ENCODE results near the gene KLHL7. TPM values are rescaled to one million over a fixed set of nuclear protein-coding genes. Genes with fewer than 3 reads are reported as not detected.
A peak's percentile ranks its signal among the peaks of the same experiment; 100 is the strongest.
"Not testable (repeated sequence)": the region's sequence is repeated elsewhere in the genome, so short reads cannot be mapped to it uniquely, and the experiment has no call there.

The KLHL7 gene
- polyA plus RNA-seq, 4 donors, result 43.6 to 56.0 (median 52.5) TPM

GRCh38 chr7:23168111-23168885 lies 62.7 kb downstream of the KLHL7 start:
- DNase-seq (ENCODE audit: low read depth in 4 of 4, low spot score in 3 of 4), result no peak

GRCh38 chr7:23175938-23176337 lies 70.4 kb downstream of the KLHL7 start:
- DNase-seq (ENCODE audit: low read depth in 4 of 4, low spot score in 3 of 4), result no peak

GRCh38 chr7:23181684-23182553 lies 76.3 kb downstream of the KLHL7 start, which contains the start of gene NUP42:
NUP42 (plus strand) TSS chr7:23182048; CDS start chr7:23182086, 38 bp downstream.
- peak; percentile 95 to 98 (median 97) for DNase-seq (ENCODE audit: low read depth in 4 of 4, low spot score in 3 of 4)

DNA sequence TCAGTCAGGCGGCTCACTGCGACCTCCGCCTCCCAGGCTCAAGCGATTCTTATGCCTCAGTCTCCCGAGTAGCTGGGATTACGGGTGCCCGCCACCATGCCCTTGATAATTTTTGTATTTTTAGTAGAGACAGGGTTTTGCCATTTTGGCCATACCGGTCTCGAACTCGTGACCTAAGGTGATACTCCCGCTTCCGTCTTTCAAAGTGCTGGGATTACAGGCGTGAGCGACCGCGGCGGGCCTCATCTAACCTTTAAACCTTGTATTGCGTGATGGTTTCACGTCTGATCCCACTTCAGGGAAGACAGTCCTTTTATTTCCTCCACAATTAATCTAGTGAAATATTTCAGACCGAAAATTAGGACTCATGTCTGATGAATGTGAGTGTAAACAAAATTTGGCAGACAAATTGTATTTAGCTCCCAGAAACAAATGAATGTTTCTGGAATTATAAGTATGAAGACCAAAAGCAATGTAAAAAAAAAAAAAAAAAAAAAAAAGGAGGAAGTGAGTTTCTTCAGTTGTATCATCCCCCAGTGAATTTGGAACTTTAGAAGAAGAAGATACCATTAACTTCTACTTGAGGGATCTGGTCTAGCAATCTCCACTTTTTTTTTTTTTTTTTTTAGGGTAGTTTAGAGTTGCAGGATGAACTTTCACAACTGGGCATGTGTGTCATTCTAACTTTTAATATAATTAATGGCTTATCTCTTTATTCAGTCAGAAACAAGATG lies 77.9 kb downstream of the KLHL7 start:
- DNase-seq (ENCODE audit: low read depth in 4 of 4, low spot score in 3 of 4), result no peak

GRCh38 chr7:23184291-23184690 lies 78.7 kb downstream of the KLHL7 start:
- no peak for DNase-seq (ENCODE audit: low read depth in 4 of 4, low spot score in 3 of 4)

DNA sequence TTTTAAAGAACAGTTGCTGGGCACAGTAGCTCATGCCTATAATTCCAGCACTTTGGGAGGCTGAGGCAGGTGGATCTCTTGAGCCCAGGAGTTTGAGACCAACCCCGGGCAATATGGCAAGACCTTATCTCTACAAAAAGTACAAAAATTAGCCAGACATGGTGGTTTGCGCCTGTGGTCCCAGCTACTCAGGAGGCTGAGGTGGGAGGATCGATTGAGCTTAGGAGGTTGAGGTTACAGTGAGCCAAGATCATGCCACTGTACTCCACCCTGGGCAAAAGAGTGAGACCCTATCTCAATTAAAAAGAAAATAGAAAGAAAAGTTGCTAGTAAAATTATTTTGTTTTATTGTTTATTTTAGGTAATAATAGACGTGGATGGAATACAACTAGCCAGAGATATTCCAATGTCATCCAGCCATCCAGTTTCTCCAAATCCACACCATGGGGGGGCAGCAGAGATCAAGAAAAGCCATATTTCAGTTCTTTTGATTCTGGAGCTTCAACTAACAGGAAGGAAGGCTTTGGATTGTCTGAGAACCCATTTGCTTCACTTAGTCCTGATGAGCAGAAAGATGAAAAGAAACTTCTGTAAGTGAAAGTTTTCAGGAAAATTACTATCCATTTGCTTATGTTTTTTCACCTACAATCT lies 79.2 kb downstream of the KLHL7 start:
- DNase-seq (ENCODE audit: low read depth in 4 of 4, low spot score in 3 of 4), result peak in 3 of 4 donors; percentile 31 to 46 (median 39)

DNA sequence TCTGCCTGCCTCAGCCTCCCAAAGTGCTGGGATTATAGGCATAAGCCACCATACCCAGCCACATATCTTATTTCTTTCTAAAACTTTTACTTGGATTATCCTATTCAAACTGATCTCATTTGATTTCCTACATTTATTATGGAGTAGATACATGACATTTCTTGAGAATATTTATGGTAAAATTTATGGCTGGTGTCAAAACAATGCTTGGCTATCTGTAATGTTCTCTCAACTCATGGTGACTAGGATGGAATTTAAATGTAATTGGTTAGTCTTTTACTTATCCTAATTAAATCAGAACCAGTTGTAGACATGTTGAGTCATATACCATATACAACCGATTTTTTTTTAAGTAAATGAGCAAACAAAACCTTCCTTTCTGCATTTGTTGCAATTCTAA lies 80.4 kb downstream of the KLHL7 start:
- no peak for DNase-seq (ENCODE audit: low read depth in 4 of 4, low spot score in 3 of 4)

GRCh38 chr7:23191022-23191421 lies 85.4 kb downstream of the KLHL7 start:
- no peak for DNase-seq (ENCODE audit: low read depth in 4 of 4, low spot score in 3 of 4)

DNA sequence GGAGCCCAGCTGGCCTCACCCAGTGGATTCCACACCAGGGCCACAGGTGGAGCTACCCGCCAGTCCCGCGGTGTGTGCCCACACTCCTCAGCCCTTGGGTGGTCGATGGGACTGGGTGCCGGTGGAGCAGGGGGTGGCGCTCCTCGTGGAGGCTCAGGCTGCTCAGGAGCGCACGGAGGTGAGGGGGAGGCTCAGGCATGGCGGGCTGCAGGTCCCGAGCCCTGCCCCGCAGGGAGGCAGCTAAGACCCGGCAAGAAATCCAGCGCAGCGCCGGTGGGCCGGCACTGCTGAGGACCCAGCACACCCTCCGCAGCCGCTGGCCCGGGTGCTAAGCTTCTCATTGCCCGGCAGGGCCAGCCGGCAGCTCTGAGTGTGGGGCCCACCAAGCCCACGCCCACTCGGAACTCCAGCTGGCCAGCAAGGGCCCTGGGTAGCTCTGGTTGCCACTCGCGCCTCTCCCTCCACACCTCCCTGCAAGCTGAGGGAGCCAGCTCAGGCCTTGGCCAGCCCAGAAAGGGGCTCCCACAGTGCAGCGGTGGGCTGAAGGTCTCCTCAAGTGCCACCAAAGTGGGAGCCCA lies 88.2 kb downstream of the KLHL7 start:
- not testable (repeated sequence) for DNase-seq (ENCODE audit: low read depth in 4 of 4, low spot score in 3 of 4)

GRCh38 chr7:23196306-23196705 lies 90.7 kb downstream of the KLHL7 start:
- no peak for DNase-seq (ENCODE audit: low read depth in 4 of 4, low spot score in 3 of 4)

GRCh38 chr7:23197745-23198144 lies 92.2 kb downstream of the KLHL7 start:
- not testable (repeated sequence) for DNase-seq (ENCODE audit: low read depth in 4 of 4, low spot score in 3 of 4)

DNA sequence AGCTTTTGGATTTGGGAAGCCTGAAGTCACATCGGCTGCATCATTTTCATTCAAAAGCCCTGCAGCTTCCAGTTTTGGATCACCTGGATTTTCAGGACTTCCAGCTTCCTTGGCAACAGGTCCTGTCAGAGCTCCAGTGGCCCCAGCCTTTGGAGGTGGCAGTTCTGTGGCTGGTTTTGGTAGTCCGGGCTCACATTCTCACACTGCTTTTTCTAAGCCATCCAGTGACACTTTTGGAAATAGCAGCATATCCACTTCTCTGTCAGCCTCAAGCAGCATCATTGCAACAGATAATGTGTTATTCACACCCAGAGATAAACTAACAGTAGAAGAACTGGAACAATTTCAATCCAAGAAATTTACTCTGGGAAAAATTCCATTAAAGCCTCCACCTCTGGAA lies 94.7 kb downstream of the KLHL7 start:
- no peak for DNase-seq (ENCODE audit: low read depth in 4 of 4, low spot score in 3 of 4)

DNA sequence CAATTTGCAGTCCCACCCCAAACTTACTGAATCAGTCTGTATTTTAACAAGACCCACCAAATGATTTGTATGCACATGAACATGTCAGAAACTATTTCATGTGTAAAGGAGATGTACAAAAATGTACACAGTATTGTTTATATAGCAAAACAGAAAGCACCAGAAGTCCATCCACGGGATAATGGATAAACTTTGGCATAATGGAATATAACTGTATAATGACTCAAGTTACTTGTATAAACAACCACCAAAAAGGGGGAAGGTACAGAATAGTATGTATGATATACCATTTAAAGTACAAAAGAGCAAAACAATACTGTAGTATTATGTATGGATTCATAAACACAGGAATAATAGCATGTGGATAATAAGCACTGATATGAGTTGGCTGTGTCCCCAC lies 98.7 kb downstream of the KLHL7 start:
- no peak for DNase-seq (ENCODE audit: low read depth in 4 of 4, low spot score in 3 of 4)

DNA sequence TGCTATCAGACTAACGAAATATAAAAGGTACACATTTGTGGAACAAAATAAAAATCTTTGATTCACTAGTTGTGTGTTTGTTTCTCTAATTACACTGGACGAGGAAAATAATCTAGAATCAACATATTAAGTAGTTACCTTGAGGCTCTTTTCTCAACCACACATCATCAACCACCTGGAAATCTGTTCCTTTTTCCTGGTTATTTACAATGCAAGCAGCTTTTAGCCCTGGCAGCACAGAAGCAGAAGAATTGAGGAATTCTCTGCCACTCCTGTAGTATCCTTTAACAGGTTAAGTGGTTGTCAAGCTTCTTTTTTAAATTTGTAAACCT lies 100.0 kb downstream of the KLHL7 start:
- DNase-seq (ENCODE audit: low read depth in 4 of 4, low spot score in 3 of 4), result peak in 1 of 4 donors; percentile 27

DNA sequence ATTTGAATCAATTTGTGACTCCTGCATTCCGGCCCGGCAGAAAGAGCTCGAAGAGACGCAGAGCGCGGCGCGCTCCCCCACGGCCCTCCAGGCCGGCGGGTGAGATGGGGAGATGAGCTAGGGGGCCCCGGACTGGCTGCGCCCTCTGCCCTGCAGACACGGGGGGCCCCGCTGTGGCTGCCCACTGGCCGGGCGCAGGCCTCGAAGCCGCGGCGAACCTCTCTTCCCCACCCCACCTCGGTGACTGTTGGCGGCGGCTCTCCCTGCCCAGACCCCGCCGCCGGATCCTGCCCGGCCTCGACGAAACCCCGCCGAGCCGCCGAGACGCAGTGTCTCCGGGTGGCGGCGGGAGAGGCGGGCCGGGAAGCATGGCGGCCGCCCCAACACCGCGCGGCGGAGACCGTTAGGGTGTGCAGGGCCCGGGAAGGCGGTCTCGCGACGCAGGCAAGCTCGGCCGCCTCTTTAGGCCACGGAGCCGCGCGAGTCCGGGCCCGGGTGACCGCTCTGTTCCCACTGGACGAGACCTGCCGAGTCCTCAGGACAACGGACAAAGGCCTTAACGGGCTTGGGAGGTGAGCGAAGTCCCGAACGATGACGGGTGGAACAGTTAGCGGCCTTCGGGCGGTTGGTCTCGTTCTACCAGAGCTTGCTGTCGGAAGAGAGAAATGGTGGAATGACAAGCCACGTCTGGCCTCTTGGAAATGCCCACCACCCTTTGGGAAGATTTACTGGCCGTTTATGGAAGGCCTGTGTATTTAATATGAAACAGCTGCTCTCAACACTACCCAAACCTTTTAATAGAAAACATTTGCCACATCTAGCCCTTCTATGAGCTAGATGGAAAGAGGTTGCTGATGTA lies 100.6 kb downstream of the KLHL7 start:
- DNase-seq (ENCODE audit: low read depth in 4 of 4, low spot score in 3 of 4), result peak in 2 of 4 donors; percentile 48 to 64

DNA sequence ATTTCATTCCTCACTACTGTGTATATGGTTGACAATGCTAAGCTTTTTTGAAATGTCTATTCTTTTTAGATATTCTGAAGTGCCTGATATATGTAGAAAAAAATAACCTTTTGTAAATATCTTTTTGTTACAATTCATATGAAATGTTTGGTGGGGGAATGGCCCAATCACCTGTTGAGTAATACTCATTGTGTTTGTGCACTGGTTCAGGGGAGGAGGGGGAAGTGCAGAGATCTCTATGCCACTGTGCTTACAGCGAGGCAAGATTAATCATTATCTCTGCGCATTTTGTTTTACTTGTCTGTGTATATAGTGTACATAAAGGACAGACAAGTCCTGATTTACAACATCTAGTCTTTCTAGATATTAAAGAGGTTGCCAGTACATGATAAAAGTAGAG lies 101.4 kb downstream of the KLHL7 start:
- peak in 1 of 4 donors; percentile 23 for DNase-seq (ENCODE audit: low read depth in 4 of 4, low spot score in 3 of 4)

DNA sequence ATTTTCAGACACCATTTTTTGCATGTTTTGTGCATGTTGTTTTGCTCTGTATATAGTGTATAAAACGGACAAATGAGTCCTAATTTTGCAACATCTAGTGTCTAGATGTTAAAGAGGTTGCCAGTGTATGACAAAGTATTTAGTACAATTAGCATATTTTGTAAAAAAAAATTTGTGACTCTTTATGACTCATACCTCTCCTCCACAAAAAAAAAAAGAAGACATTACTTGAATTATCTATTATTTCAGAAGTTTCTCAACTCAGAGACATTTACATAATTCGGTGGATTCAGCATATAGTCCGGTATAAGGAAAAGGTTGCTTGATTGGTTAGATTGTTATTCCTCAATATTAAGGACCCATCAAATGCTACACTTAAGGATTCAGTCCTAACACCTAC lies 102.3 kb downstream of the KLHL7 start:
- DNase-seq (ENCODE audit: low read depth in 4 of 4, low spot score in 3 of 4), result no peak

DNA sequence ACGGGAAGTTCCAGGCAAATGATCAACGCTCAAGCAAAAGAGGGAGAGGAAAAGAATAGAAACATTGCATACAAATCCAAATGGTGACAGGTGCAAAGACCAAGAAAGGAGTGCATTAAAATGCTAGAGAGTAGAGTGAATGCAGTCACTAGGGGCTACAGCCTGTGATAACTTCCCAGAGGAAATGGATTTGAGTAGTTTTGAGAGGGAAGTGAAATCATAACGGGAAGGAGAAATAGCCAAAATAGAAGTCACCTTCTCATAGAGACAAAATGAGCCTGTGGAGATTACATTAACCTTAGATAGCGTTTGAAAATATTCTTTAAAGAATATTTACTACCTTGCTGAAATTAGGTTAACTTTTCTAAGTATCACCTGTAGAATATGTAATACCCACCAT lies 102.7 kb downstream of the KLHL7 start:
- DNase-seq (ENCODE audit: low read depth in 4 of 4, low spot score in 3 of 4), result no peak

DNA sequence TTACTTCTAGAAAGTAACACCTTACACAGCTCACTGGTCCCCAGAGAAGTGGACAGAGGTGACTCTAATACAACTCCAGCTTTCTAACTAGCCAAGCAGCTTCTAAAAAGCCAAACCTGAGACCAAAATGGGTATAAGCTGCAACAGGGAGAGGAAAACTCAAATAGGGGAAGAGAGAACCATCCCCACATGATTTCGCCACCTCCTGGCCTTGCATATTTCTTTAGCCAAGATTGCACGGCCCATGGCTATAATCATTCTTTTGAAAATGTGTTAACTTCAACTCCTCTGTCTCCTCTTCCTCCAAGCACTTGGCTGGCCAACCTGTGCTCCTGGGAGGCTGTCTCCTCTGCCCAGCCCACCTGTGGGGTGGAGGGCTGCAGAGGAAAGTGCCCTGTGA lies 104.9 kb downstream of the KLHL7 start:
- no peak for DNase-seq (ENCODE audit: low read depth in 4 of 4, low spot score in 3 of 4)

Data from right renal pelvis (tissue), 4 donors.